IPS DF 4.7 (cell line): ENCODE results near the gene INPP5F.

Experiments used
- DNase-seq: peaks from one replicate; pipeline ENCODE4 v3.0.0-alpha.2; 2013; ENCODE audit warnings: low spot score; ENCODE audit errors: extremely low read depth

The INPP5F gene

GRCh38 chr10:119815671-119816070 lies 89.8 kb downstream of the INPP5F start:
- no peak for DNase-seq

DNA sequence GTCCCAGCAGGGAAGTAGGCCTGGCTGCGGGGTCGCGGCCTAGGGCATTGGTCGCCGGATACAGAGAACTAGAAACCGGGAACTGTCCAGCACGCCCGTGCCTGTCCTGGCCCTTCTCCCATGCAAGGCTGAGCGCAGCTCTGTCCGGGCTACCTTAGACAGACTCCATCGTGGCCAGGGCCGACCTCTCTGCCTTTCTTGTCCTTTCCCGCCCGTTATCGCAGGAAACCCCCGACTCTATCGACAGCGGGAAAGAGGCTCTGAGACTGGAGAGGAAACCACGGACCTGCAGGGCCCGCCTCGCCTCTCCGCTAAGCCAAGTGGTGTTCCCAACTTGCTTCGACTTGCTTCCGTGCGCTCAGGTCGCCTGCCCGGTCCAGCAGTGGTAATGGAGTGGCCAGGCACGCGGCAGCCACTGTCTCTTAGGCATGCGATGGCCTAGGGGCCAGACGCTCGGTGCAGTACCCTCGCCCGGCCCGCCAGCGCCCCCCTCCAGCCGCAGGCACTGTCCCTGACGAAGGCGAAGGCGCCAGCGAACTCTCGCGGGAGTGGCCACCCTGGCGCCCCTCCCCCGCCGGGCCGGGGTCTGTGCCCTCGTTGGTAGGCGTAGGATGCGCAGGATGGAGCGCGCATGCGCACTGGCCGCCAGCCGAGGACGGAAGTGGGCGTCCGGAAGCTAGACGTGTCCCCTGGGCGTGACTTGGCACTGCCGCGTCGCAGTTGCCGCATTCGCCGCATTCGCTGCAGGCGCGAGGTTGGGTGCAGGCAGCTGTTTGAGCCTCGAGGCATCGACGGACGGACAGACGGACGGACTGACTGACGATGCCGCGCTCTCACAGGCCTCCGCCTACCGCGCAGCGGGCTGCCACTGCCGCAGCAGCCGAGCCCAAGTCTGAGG lies 92.4 kb downstream of the INPP5F start:
- peak; percentile 46 for DNase-seq

GRCh38 chr10:119818889-119819270 lies 93.0 kb downstream of the INPP5F start:
- no peak for DNase-seq

DNA sequence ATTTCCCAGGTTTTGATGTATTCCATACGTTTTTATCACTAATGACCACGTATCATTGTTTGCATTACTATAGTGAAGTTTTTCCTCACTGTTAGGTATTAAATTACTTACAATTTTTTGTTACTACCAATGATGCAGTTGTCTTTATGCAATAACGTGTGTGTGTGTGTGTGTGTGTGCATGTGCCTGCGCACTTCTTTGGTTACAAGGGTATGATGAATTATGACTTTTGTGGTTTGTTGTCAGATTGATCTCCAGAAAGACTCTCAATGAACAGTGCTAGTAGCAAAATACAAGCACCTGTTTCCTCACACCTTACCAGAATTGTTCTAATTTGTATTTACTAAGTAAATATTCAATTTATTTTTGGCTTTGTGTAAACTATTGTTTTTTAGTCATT lies 95.3 kb downstream of the INPP5F start:
- no peak for DNase-seq

DNA sequence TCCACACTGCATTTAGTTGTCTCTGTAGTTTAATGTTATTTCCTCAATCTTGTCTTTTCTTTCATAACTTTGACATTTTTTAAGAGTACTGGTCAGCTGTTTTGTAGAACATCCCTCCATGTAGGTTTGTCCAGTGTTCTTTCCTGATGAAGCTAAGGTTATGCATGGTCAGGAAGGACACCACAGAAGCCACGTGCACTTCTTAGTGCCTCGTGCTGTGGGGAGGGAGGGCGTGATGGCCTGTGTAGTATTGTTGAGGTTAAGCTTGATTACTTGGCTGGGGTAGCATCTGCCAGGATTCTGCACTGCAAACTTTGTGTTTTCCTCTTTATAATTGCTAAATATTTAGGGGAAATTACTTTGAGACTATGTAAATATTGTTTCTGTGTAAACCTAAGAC lies 98.4 kb downstream of the INPP5F start:
- DNase-seq: no peak

DNA sequence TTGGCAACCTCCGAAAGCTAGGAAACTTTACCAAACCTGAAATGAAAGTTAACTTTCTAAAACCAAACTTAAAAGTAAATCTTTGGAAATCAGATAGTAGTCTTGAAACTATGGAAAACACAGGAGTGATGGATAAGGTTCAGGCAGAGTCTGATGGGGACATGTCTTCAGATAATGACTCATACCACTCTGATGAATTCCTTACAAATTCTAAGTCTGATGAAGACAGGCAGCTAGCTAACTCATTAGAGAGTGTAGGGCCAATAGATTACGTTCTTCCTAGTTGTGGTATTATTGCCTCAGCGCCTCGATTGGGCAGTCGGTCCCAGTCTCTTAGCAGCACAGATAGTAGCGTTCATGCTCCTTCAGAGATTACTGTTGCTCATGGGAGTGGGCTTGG lies 100.9 kb downstream of the INPP5F start:
- DNase-seq: no peak

GRCh38 chr10:119827430-119827829 lies 101.6 kb downstream of the INPP5F start:
- DNase-seq: no peak

- DNase-seq: no peak
Measured at GRCh38 chr10:119829429-119829828, 103.6 kb downstream of the INPP5F start.

DNA sequence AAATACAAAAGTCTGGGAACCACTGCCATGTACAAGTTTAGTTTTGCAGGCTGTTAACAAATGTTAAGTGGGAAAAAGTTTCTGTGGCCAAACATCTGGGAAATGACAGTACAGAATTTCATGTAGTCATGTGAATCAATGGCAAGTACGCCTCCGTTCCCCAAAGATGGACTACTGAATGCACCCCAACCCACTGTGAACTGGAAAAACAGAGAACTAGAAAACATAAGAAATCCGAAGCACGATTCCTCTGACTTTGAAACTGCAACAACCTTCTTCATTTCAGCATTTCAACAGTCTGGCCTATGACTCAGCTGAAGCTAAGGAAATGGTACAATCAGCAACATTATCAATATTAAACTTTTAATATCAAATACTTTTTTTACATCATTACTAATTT lies 105.0 kb downstream of the INPP5F start:
- no peak for DNase-seq

- DNase-seq: no peak
Measured at GRCh38 chr10:119831656-119832055, 105.8 kb downstream of the INPP5F start.

DNA sequence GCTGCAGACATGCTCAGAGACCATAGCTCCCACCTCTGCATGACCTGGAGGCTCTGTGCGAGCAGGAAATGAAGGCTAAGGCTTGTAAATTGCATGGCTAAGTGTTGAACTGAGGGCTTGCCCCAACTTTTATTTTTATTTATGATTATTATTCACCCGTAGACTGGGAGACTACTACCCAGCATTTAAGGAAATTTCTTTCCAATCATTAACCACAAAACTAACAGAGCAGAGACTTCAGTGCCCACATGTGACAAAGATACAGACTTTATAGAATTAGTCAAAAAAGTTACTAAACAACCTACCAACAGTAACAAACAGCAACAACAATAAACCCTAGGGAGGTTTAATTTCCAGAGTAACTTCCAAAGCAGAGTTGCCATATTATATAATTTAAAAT lies 107.1 kb downstream of the INPP5F start:
- DNase-seq: no peak

DNA sequence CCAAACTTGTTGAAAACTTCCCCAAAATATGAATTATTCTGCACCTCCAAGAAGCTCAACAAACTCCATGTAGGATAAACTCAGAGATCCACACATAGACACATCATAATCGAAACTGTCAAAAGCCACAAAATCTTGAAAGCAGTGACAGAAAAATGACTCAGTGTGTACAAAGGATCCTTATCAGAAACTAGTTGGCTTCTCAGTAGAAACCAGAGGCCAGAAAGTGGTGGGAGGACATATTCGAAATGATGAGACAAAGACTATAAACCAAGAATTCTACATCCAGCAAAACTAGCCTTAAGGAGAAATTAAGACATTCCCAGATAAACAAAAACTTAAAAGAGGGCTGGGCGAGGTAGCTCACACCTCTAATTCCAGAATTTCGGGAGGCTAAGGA lies 108.3 kb downstream of the INPP5F start:
- no peak for DNase-seq

DNA sequence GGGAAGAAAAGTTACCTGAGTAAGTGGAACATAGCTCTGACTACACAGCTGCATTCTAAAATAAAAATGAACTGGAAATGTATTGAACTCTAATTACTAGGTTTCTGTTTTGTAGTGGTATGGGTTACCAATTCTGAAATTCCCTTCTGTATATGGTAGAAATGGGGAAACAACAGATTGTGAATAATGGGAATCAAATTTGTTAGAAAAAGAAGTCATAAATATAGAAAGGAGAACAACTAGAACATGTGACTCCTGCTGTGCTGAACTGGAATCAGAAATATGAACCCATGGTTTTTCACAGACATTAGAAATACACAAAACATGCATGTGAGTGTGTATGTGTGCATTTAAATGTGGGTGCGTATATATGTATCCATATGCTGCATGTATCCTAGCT lies 119.8 kb downstream of the INPP5F start:
- no peak for DNase-seq

DNA sequence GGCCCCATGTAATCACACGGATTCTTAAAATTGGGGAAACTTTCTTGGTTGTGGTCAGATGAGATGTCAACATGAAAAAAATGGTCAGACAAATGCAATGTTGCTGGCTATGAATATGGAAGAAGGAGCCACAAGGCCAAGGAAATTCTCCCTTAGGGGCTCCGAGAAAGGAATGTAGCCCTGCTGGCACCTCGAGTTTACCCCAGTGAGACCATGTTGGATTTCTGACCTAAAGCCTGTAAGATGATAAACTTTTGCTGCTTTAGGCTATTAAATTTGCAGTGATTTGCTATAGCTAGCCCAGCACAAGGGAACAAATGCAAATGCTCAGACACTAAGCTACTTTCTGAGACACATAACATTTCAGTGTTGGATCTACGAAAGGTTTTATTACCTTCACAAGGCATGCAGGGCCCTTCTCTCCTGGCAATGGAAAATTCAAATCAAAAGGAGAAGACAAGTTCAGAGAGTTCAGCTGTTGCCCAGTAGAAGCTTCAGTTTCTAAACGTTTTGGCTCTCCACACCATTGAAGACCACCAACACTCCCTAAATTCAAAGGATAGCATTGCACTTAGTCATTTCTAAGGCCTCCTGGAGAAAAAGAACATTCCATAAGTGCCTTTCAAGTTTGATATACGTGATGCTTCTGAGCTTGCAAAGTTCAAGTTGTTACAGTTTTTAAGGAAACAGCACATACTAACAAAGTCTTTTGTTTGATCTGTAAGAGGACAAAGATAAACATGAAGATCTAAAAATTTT lies 123.4 kb downstream of the INPP5F start:
- no peak for DNase-seq

DNA sequence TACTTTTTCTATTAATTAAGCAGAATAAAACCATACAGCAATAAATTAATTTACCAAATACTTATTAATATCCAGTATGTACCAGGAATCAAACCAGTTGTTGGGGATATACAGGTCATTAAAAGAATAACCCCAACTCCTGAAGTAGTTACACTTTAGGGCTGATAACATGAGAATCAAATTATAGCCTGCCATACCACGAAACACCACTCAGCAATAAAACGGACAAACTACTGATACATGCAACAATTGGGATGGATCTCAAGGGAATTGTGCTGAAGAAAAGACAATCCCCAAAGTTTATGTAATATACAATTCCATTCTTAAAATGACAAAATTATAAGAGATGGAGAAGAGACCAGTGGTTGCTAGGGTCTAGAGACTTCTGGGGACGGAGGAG lies 124.1 kb downstream of the INPP5F start:
- DNase-seq: no peak

- DNase-seq: no peak
Measured at GRCh38 chr10:119852277-119852676, 126.4 kb downstream of the INPP5F start.

DNA sequence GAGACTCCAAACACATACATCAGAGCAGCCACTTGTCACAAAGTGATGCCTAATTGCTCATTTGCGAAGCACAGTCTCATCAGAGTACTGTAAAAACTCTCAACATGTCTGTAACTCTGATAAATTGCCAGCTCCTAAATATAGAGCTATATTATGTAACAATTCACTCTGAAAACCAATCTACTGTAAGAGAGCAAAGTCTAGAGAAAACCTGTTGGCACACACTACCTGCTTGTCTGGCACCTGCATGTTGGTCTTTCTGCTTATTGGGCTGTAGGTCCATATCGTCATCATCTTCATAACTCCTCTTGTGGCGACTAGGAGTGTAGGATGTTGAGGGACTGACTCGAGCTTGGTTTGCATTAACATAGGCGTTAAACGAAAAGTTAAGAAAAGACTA lies 127.0 kb downstream of the INPP5F start:
- DNase-seq: no peak

DNA sequence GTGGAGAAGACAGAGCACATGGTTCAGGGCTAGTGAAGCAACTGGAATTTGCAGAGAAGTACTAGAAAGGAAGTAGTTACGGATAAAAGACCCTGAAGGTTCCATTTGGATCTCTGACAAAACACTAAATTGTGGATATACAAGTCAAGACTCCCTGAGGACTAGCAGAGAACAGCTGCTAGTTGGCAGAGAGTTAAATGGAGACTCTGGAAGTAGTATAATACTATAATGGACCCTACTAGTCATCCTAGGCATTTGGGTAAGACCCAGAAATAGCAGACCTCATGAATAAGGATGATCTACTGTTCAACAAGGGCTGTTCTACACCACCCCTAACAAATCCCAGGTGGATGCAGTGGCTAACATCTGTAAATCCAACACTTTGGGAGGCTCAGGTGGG lies 127.7 kb downstream of the INPP5F start:
- DNase-seq: no peak

- no peak for DNase-seq
Measured at GRCh38 chr10:119858063-119858462, 132.2 kb downstream of the INPP5F start.

- DNase-seq: no peak
Measured at GRCh38 chr10:119859420-119860258, 133.8 kb downstream of the INPP5F start.

- no peak for DNase-seq
Measured at GRCh38 chr10:119860866-119861607, 135.2 kb downstream of the INPP5F start.
